ENCODE data around the gene ATRNL1. TPM values are rescaled to one million over a fixed set of nuclear protein-coding genes. Genes with fewer than 3 reads are reported as not detected.

Gene ATRNL1
- total RNA-seq, 2 donors from 2014 or later, result 4.1 to 4.5 TPM

- TF ChIP-seq CTCF (IDR thresholded peaks at IDR 0.05), result no peak
- no peaks in the 10 kb centered on the region for H3K4me1 ChIP-seq
- peaks cover 0 to 4% of the 10 kb centered on the region in 2 donors for H3K9me3 ChIP-seq
- no peak overlapping the region for H3K27ac ChIP-seq
- H3K27me3 ChIP-seq, result no peaks in the 10 kb centered on the region
- no peak overlapping the region for H3K4me3 ChIP-seq
- H3K36me3 ChIP-seq, result no peaks in the 10 kb centered on the region
- no peak for DNase-seq (ENCODE audit: low spot score)
Observed at GRCh38 chr10:115856580-115856979, 763.4 kb downstream of the ATRNL1 start.

- TF ChIP-seq CTCF (IDR thresholded peaks at IDR 0.05), result no peak
- H3K27ac ChIP-seq, result no peak overlapping the region
- H3K27me3 ChIP-seq, result no peaks in the 10 kb centered on the region
Observed at GRCh38 chr10:115857856-115858255, 764.7 kb downstream of the ATRNL1 start.

GRCh38 chr10:115860182-115861107 lies 767.3 kb downstream of the ATRNL1 start:
- no peak for DNase-seq (ENCODE audit: low spot score)
- Histone ChIP-seq H3K36me3 (no peaks in the 10 kb centered on the region), H3K27ac (no peak overlapping the region), H3K4me1 (no peaks in the 10 kb centered on the region), H3K4me3 (no peak overlapping the region), H3K9me3 (peaks cover 0 to 4% of the 10 kb centered on the region in 2 donors), H3K27me3 (no peaks in the 10 kb centered on the region)
- no peak for TF ChIP-seq CTCF (IDR thresholded peaks at IDR 0.05)

More at GRCh38 chr10:115857856-115858255, 764.7 kb downstream of the ATRNL1 start:
- H3K9me3 ChIP-seq, result peaks cover 0 to 4% of the 10 kb centered on the region in 2 donors
- DNase-seq (ENCODE audit: low spot score), result no peak
- no peak overlapping the region for H3K4me3 ChIP-seq
- no peaks in the 10 kb centered on the region for H3K36me3 ChIP-seq
- H3K4me1 ChIP-seq, result no peaks in the 10 kb centered on the region

- H3K27ac ChIP-seq, result no peak overlapping the region
- H3K9me3 ChIP-seq, result peaks cover 0 to 4% of the 10 kb centered on the region in 2 donors
- TF ChIP-seq CTCF (IDR thresholded peaks at IDR 0.05), result no peak
Observed at GRCh38 chr10:115861455-115861854, 768.3 kb downstream of the ATRNL1 start.

GRCh38 chr10:115861864-115862263 lies 768.7 kb downstream of the ATRNL1 start:
- H3K9me3 ChIP-seq, result peaks cover 0 to 4% of the 10 kb centered on the region in 2 donors
- no peaks in the 10 kb centered on the region for H3K4me1 ChIP-seq
- no peaks in the 10 kb centered on the region for H3K36me3 ChIP-seq
- no peak for TF ChIP-seq CTCF (IDR thresholded peaks at IDR 0.05)
- no peak for DNase-seq (ENCODE audit: low spot score)
- H3K4me3 ChIP-seq, result no peak overlapping the region
- H3K27ac ChIP-seq, result no peak overlapping the region
- H3K27me3 ChIP-seq, result no peaks in the 10 kb centered on the region

More at GRCh38 chr10:115861455-115861854, 768.3 kb downstream of the ATRNL1 start:
- H3K4me1 ChIP-seq, result no peaks in the 10 kb centered on the region
- H3K27me3 ChIP-seq, result no peaks in the 10 kb centered on the region
- H3K36me3 ChIP-seq, result no peaks in the 10 kb centered on the region
- H3K4me3 ChIP-seq, result no peak overlapping the region
- DNase-seq (ENCODE audit: low spot score), result no peak

All from right atrium auricular region (tissue), 2 donors.